A673 (cell line): ENCODE results near the gene GLOD4.

Source experiments
- EZH2 ChIP-seq: fragments of 200-600 bp; sonication (generic); IDR thresholded peaks from 2 replicates; pipeline ENCODE4 v1.6.1; 2017; ENCODE audit warnings: borderline replicate concordance, low read depth, mild to moderate bottlenecking, mixed read lengths, antibody characterized with exemption, low read length; ENCODE audit not compliant: poor library complexity, severe bottlenecking
- TF ChIP-seq, protein P1 (sequence below): fragments of 300-800, 200-600 bp; sonication (generic); conservative IDR thresholded peaks from 2 replicates; pipeline ENCODE4 v1.5.1; 2017; ENCODE audit warnings: low read depth, mild to moderate bottlenecking, antibody characterized with exemption, low read length, moderate library complexity, mixed read lengths

- TF ChIP-seq, protein P1, sequence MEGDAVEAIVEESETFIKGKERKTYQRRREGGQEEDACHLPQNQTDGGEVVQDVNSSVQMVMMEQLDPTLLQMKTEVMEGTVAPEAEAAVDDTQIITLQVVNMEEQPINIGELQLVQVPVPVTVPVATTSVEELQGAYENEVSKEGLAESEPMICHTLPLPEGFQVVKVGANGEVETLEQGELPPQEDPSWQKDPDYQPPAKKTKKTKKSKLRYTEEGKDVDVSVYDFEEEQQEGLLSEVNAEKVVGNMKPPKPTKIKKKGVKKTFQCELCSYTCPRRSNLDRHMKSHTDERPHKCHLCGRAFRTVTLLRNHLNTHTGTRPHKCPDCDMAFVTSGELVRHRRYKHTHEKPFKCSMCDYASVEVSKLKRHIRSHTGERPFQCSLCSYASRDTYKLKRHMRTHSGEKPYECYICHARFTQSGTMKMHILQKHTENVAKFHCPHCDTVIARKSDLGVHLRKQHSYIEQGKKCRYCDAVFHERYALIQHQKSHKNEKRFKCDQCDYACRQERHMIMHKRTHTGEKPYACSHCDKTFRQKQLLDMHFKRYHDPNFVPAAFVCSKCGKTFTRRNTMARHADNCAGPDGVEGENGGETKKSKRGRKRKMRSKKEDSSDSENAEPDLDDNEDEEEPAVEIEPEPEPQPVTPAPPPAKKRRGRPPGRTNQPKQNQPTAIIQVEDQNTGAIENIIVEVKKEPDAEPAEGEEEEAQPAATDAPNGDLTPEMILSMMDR, result no peak
- TF ChIP-seq EZH2, result no peak
These were observed 28.7 kb downstream of the GLOD4 start for GRCh38 chr17:753418-753817.
